ENCODE results near the gene TFR2. TPM values are rescaled to one million over a fixed set of nuclear protein-coding genes. Genes with fewer than 3 reads are reported as not detected.

TFR2 gene
- total and polyA plus RNA-seq, 2 donors: 0.69 to 0.81 TPM

DNA sequence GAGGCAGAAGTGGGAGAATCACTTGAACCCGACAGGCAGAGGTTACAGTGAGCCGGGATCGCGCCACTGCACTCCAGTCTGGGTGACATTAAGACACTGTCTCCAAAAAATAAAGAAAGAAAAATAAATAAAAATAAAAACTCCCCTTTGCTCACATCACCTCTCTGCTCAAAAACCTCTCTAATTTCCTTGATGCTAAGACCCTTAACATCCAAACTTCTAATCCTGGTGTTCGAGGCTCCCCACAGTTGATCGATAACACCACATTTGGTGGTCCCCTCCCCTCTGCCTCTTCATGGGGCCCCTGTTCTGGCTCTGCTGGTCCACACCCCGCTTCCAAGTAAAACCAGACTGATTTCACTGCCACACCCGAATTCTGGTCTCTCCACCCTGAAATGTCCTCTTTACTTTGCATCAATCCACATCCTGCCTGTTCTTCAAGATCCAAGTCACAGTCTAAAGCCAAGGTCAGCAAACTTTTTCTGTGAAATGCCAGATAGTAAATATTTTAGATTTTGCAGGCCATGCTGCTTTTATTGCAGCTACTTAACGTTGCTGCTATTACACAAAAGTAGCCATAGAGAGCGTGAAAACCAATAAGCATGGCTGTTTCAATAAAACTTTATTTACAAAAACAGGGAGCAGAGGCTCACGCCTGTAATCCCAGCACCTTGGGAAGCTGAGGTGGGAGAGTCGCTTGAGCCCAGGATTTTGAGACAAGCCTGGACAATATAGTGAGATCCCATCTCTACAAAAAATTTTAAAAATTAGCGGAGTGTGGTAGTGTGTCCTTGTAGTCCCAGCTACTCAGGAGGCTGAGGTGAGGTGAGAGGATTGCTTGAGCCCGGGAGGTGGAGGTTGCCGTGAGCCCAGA is 17.2 kb downstream of the TFR2 start:
- Histone ChIP-seq H3K36me3 (ENCODE audit: insufficient read depth) (no peaks in the 10 kb centered on the region), H3K4me1 (ENCODE audit: insufficient read depth) (no peaks in the 10 kb centered on the region), H3K27ac (ENCODE audit: low read depth) (no peak overlapping the region), H3K4me3 (ENCODE audit: low read depth, low read length) (no peak overlapping the region)
- 86% methylated on average over 15 of the region's 15 CpGs for WGBS
- DNase-seq (ENCODE audit: extremely low spot score): no peak

DNA sequence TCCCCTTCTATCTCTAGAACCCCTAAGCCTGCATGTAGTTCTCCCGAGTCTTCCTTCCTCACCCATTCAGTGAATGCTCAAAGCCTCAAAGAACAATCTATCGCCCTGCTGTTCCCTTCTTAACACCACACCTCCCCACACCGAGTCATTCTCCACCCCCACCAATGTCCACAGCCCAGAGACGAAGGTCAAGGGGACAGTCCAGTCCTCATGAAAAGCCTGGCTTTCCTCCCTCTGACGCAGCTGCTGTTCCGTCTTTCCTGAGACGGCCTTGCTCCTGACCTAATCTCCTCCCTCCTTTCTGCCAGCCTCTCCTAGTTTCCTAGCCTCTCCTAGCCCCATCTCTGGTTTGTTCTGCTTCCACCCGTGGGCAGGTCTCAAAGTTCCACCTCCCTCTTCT is 19.8 kb downstream of the TFR2 start:
- H3K4me1 ChIP-seq (ENCODE audit: insufficient read depth): no peaks in the 10 kb centered on the region
- no peak for DNase-seq (ENCODE audit: extremely low spot score)
- 80% methylated on average over 8 of the region's 8 CpGs for WGBS

DNA sequence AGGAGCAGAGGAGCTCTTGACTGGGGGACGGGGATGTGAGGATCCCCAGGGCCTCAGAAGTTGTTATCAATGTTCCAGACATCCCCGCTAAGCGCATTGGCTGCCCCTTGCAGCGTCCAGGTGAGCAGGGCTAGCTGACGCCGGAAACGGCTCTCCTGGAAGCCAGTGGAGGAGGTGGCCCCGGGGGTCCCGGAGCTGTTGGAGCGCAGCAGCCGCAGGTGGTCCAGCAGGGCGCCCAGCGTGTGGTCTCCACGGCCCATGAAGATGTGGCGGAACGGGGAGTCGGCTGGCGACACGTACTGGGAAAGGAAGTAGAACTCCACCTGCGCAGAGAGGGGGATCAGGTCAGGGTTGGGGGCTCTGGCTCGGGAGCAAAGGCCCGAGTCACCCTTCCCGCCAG is 20.5 kb downstream of the TFR2 start:
- WGBS: 95% methylated on average over 23 of the region's 23 CpGs
- Histone ChIP-seq H3K4me1 (ENCODE audit: insufficient read depth) (no peaks in the 10 kb centered on the region), H3K4me3 (ENCODE audit: low read depth, low read length) (no peak overlapping the region), H3K36me3 (ENCODE audit: insufficient read depth) (no peaks in the 10 kb centered on the region), H3K27ac (ENCODE audit: low read depth) (no peak overlapping the region)
- DNase-seq (ENCODE audit: extremely low spot score): no peak

More for the DNA sequence above, 19.8 kb downstream of the TFR2 start:
- Histone ChIP-seq H3K27ac (ENCODE audit: low read depth) (no peak overlapping the region), H3K4me3 (ENCODE audit: low read depth, low read length) (no peak overlapping the region), H3K36me3 (ENCODE audit: insufficient read depth) (no peaks in the 10 kb centered on the region)

DNA sequence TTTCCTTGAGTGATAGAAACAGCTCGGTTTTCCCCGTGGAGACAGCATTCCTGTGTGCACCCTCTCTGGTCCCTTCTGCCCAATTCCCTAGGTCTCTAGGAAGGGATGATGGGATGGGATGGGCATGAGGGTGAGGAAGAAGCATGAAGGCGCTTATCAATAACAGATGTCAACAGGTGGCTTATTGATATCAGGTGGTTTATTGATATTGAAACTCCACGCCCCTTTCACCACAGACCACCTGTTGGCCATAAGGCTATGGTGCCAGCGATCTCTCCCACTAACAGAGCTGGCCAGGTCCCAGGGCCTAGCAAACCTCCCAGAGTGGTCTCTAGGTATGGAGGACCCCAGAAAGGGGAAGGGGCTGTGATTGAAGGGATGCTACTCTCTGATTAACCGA is 21.1 kb downstream of the TFR2 start:
- H3K4me1 ChIP-seq (ENCODE audit: insufficient read depth): no peaks in the 10 kb centered on the region
- H3K36me3 ChIP-seq (ENCODE audit: insufficient read depth): no peaks in the 10 kb centered on the region
- no peak for DNase-seq (ENCODE audit: extremely low spot score)
- no peak overlapping the region for H3K4me3 ChIP-seq (ENCODE audit: low read depth, low read length)
- no peak overlapping the region for H3K27ac ChIP-seq (ENCODE audit: low read depth)
- WGBS: 91% methylated on average over 6 of the region's 6 CpGs

DNA sequence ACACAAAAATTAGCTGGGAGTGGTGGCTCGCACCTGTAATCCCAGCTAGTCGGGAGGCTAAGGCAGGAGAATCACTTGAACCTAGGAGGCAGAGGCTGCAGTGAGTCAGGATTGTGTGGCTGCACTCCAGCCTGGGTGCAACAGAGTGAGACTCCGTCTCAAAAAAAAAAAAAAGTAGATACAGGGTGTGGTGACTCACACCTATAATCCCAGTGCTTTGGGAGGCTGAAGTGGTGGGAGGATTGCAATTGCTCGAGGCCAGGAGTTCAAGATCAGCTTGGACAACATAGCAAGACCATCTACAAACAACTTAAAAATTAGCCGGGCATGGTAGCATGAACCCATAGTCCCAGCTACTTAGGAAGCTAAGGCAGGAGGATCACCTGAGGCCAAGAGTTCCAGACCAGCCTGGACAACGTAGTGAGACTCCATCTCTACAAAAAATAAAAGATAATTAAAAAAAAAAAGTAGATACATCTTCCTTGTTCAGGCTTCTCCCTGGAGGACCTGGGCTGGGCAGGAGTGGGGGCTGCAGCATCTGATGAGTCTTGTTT is 27.0 kb downstream of the TFR2 start:
- DNase-seq (ENCODE audit: extremely low spot score): no peak
- 91% methylated on average over 6 of the region's 6 CpGs for WGBS
- Histone ChIP-seq H3K36me3 (ENCODE audit: insufficient read depth) (no peaks in the 10 kb centered on the region), H3K27ac (ENCODE audit: low read depth) (no peak overlapping the region), H3K4me3 (ENCODE audit: low read depth, low read length) (no peak overlapping the region), H3K4me1 (ENCODE audit: insufficient read depth) (no peaks in the 10 kb centered on the region)

DNA sequence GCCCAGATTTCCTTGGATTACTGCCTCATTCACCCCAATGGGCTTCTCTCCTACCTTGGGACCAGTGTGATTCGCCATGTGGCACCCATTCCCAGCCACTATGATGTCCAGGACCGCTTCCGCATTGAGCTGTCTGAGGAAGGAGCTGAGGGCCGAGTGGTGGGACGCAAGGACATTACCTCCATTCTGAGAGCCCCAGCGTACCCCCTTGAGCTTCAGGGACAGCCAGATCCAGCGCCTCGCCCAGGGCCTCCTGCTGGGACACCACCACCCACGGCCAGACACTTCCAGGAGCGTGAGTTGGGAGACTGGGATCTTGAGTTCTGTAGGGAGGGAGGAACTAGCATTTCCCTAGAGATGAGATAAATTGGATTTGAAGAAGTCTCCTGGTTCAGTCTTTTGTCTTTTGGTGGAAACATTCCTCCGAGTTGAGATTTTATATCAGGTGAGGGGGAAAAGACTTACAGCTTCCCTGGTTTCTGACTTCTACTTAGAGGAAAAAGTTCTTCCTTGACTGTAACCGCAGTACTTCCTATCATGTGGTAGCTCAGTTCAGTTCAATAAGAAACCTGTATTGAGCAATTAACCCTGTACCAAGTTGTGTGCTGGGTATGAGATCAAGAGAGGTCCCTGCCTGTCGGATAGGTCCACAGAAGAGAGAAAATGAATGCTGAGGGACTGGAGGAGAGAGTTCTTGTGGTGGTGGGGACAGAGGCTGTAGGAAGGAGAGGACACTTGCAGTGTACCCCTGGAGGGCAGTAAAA is 27.8 kb downstream of the TFR2 start:
- Histone ChIP-seq H3K36me3 (ENCODE audit: insufficient read depth) (no peaks in the 10 kb centered on the region), H3K27ac (ENCODE audit: low read depth) (no peak overlapping the region), H3K4me1 (ENCODE audit: insufficient read depth) (no peaks in the 10 kb centered on the region), H3K4me3 (ENCODE audit: low read depth, low read length) (no peak overlapping the region)
- WGBS: 94% methylated on average over 13 of the region's 13 CpGs
- DNase-seq (ENCODE audit: extremely low spot score): no peak

DNA sequence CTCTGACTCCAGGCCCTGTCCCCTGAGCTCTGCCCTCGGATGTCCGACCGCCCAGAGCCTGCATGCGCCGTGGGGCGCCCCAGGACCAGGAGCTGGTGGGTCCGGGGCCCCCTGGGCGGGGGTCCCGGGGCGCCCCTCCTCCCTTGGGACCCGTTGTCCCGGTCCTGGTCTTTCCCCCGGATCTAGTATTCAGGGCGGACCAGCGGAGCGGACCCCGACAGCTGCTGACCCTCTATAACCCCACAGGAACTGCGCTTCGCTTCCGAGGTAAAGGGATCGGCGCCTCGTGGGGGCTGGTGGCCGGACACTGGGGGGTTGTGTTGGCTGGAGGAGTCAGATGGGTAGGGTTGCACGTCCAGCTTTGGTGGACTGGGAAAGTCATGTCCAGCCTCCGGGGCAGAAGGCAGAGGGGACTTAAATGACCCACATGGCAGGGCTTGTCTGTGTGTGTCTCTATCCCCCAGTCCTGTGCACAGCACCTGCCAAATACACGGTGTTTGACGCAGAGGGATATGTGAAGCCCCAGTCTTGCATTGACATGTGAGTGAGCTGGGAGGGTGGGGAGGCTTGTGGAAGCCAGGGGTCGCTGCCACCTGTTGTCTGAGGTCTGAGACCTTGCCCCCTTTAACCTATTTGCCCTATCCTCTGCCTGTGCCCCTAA is 28.5 kb downstream of the TFR2 start:
- no peaks in the 10 kb centered on the region for H3K4me1 ChIP-seq (ENCODE audit: insufficient read depth)
- peak overlapping the region; percentile 73 for H3K4me3 ChIP-seq (ENCODE audit: low read depth, low read length)
- WGBS: 2% methylated on average over 29 of the region's 29 CpGs
- no peak for DNase-seq (ENCODE audit: extremely low spot score)
- H3K27ac ChIP-seq (ENCODE audit: low read depth): no peak overlapping the region
- no peaks in the 10 kb centered on the region for H3K36me3 ChIP-seq (ENCODE audit: insufficient read depth)

DNA sequence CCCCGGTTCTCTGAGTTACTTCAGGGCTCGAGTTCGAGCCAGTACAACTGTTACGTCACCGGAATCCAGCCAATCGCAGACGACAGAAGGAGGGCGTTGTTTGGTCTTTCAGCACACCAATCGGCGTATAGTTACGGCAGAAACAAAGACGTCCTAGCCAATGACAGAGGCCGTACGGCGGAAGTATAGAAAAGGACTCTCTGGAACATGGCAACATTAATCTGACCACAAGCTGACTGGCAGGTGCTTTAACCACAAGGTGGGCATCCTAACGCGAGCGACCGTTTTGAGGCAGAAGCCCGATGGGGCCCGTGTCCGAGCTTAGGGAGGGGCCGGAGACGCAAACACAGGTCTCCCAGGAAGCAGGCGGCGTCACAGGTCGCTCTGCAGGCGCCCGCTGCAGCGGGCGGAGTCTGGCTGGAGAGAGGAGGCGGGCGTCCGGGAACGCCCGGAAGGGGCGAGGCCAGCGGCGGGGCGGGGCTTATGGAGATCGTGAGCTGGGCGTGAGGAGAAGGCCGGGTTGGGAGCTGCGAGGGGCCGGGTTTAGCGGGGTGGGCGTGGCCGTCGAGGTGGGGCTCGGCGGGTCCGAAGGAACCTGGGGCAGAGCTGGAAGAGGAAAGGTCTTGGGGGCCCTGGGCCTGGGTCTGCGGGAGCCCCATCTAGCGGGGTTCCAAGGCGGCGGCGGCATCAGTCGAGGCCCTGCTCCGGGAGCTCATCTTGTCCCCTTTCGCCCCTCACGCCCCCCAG is 29.2 kb downstream of the TFR2 start, which contains the start of gene MOSPD3:
TSS of gene MOSPD3 (plus strand) at position 558 of the 747 bp plus-strand sequence. CDS start 252 bp downstream, outside the sequence.
- no peaks in the 10 kb centered on the region for H3K4me1 ChIP-seq (ENCODE audit: insufficient read depth)
- peak within 1 kb of the TSS; percentile 73 for H3K4me3 ChIP-seq (ENCODE audit: low read depth, low read length)
- peak within 1 kb of the TSS; percentile 91 for H3K27ac ChIP-seq (ENCODE audit: low read depth)
- DNase-seq (ENCODE audit: extremely low spot score): peak; percentile 99
- under 1% methylated on average over 61 of the region's 61 CpGs for WGBS
- no peaks in the 10 kb centered on the region for H3K36me3 ChIP-seq (ENCODE audit: insufficient read depth)

DNA sequence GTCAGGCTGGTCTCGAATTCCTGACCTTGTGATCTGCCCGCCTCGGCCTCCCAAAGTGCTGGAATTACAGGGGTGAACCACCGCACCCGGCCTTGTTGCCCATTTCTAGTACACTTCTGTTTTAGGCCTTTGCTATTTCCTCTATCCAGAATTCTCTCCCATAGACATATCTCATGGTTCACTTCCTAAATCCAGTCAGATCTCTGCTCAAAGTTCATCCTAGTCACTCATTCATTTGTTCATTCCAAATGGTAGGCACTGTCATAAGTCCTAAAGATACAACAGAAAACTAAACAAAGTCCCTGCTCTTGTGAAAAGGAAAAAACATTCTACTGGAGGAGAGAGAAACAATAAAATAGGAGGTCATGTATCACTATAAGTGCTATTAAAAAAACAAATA is 31.4 kb downstream of the TFR2 start:
- WGBS: 93% methylated on average over 5 of the region's 5 CpGs
- no peak for DNase-seq (ENCODE audit: extremely low spot score)
- H3K4me1 ChIP-seq (ENCODE audit: insufficient read depth): no peaks in the 10 kb centered on the region
- no peaks in the 10 kb centered on the region for H3K36me3 ChIP-seq (ENCODE audit: insufficient read depth)
- no peak overlapping the region for H3K27ac ChIP-seq (ENCODE audit: low read depth)
- no peak overlapping the region for H3K4me3 ChIP-seq (ENCODE audit: low read depth, low read length)

DNA sequence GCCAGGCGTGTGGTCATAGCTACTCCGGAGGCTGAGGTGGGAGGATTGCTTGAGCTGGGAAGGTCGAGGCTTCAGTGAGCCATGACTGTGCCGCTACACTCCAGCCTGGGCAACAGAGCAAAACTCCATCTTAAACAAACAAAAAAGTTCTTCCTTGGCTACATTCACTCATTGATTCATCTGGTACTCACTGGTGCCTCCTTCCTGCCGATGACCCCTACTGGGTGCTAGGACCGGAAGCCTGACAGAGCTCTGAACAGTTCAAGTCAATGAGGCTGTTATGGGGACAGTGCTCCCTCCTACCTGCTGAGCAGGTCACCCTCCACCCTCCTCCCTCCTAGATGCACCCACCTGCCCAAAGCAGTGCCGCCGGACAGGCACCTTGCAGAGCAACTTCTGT is 34.2 kb downstream of the TFR2 start:
- H3K4me1 ChIP-seq (ENCODE audit: insufficient read depth): no peaks in the 10 kb centered on the region
- H3K4me3 ChIP-seq (ENCODE audit: low read depth, low read length): no peak overlapping the region
- WGBS: 91% methylated on average over 8 of the region's 8 CpGs
- no peak for DNase-seq (ENCODE audit: extremely low spot score)
- no peaks in the 10 kb centered on the region for H3K36me3 ChIP-seq (ENCODE audit: insufficient read depth)
- no peak overlapping the region for H3K27ac ChIP-seq (ENCODE audit: low read depth)

DNA sequence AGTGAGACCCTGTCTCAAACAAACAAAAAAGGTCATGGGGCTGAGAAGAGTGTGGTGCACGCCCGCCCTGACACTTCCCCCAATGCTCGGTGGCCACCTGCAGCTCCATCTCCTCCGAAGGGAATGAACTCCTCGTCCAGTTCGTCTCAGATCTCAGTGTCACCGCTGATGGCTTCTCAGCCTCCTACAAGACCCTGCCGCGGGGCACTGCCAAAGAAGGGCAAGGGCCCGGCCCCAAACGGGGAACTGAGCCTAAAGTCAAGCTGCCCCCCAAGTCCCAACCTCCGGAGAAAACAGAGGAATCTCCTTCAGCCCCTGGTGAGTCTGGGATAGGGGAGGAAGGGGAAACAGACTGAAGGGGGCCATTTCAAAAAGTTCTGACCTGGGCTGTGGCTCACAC is 35.0 kb downstream of the TFR2 start:
- H3K27ac ChIP-seq (ENCODE audit: low read depth): no peak overlapping the region
- H3K4me3 ChIP-seq (ENCODE audit: low read depth, low read length): no peak overlapping the region
- DNase-seq (ENCODE audit: extremely low spot score): no peak
- 89% methylated on average over 12 of the region's 12 CpGs for WGBS
- H3K36me3 ChIP-seq (ENCODE audit: insufficient read depth): no peaks in the 10 kb centered on the region
- H3K4me1 ChIP-seq (ENCODE audit: insufficient read depth): no peaks in the 10 kb centered on the region

DNA sequence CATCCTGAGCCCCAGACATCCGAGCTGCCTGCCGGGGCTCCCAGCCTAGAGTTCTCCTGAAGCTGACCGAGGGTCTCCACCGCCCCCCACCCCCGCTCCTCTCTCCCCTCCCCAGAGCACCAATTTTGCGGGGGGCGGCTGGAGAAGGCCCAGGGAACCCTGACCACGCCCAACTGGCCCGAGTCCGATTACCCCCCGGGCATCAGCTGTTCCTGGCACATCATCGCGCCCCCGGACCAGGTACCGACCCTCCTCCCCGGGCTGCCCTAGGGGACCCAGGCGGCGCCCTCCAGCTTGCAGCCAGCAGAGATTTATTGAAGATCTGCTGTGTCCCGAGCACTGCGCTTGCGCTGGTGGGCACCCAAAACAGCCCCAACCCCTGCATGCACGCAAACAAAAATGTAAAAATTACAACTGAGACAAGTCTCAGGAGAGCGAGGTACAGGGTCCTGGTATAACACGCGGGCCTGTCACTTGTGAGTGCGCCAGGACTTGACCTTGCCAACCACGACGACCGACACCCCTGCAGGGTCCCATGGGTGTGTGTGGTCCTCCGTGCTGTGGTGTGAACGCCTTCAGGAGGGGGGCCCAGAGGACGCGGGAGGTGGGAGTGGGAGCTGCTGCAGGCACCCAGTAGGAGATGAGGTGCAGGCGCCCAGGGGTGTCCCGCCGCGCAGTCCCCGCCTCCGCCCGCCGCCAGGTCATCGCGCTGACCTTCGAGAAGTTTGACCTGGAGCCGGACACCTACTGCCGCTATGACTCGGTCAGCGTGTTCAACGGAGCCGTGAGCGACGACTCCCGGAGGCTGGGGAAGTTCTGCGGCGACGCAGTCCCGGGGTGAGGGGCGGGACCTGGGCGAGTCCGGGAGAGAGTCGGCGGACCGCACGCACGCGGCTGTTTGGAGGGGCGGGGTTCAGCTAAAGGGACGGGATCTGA is 36.1 kb downstream of the TFR2 start:
- 29% methylated on average over 68 of the region's 68 CpGs for WGBS
- Histone ChIP-seq H3K36me3 (ENCODE audit: insufficient read depth) (no peaks in the 10 kb centered on the region), H3K27ac (ENCODE audit: low read depth) (no peak overlapping the region), H3K4me1 (ENCODE audit: insufficient read depth) (no peaks in the 10 kb centered on the region), H3K4me3 (ENCODE audit: low read depth, low read length) (peak overlapping the region; percentile 57)
- DNase-seq (ENCODE audit: extremely low spot score): no peak

All from urinary bladder (tissue), 4 donors.